Medulla oblongata (tissue), 1 donor: ENCODE data around the gene CSE1L.
"Not testable (repeated sequence)": the region's sequence is repeated elsewhere in the genome, so short reads cannot be mapped to it uniquely, and the experiment has no call there.

Experiments
- DNase-seq: peaks from one replicate; pipeline ENCODE4 v3.0.0-alpha.2; 2015; ENCODE audit errors: extremely low spot score

CSE1L gene

GRCh38 chr20:49046087-49046900 is at the start of gene CSE1L:
CSE1L (plus strand) TSS chr20:49046312; CDS start chr20:49058464, 12,152 bp downstream.
- DNase-seq = peak; percentile 98

GRCh38 chr20:48999890-49000870 is 45.9 kb upstream of the CSE1L start:
- peak; percentile 77 for DNase-seq

- no peak for DNase-seq
Observed at GRCh38 chr20:49001741-49002140, 44.4 kb upstream of the CSE1L start.

- no peak for DNase-seq
Observed at GRCh38 chr20:49006446-49006980, 39.6 kb upstream of the CSE1L start.

GRCh38 chr20:49009899-49010631 is 36.0 kb upstream of the CSE1L start:
- DNase-seq = no peak

GRCh38 chr20:49024220-49024619 is 21.9 kb upstream of the CSE1L start:
- DNase-seq = no peak

- not testable (repeated sequence) for DNase-seq
Observed at GRCh38 chr20:49028177-49028576, 17.9 kb upstream of the CSE1L start.

GRCh38 chr20:49028684-49029083 is 17.4 kb upstream of the CSE1L start:
- peak; percentile 36 for DNase-seq

- DNase-seq = no peak
Observed at GRCh38 chr20:49029203-49029602, 16.9 kb upstream of the CSE1L start.

- DNase-seq = no peak
Observed at GRCh38 chr20:49030954-49031619, 15.0 kb upstream of the CSE1L start.

GRCh38 chr20:49032455-49032854 is 13.7 kb upstream of the CSE1L start:
- DNase-seq = no peak

- DNase-seq = no peak
Observed at GRCh38 chr20:49034070-49034732, 11.9 kb upstream of the CSE1L start.

- DNase-seq = peak; percentile 12
Observed at GRCh38 chr20:49037962-49038387, 8.1 kb upstream of the CSE1L start.

- no peak for DNase-seq
Observed at GRCh38 chr20:49039854-49040253, 6.3 kb upstream of the CSE1L start.

- no peak for DNase-seq
Observed at GRCh38 chr20:49043000-49043399, 3.1 kb upstream of the CSE1L start.

- peak; percentile 48 for DNase-seq
Observed at GRCh38 chr20:49045440-49046086, 549 bp upstream of the CSE1L start.

GRCh38 chr20:49052334-49052733 is 6.2 kb downstream of the CSE1L start:
- peak; percentile 40 for DNase-seq

GRCh38 chr20:49054056-49054643 is 8.0 kb downstream of the CSE1L start:
- DNase-seq = no peak

- DNase-seq = no peak
Observed at GRCh38 chr20:49063279-49063678, 17.2 kb downstream of the CSE1L start.
